ENCODE results near the gene NINJ2.

NINJ2 gene

GRCh38 chr12:627863-628741, 35.1 kb downstream of the NINJ2 start:
- Histone ChIP-seq H3K4me1 (peaks cover 56 to 82% (median 69%) of the 10 kb centered on the region in 10 experiments), H3K4me2 (peak overlapping the region; percentile 79 to 96 (median 90)), H3K9ac (peak overlapping the region; percentile 32 to 58 (median 44); a peak in 15 of 22 replicates), H3K36me3 (no peaks in the 10 kb centered on the region), H4K20me1 (no peaks in the 10 kb centered on the region), H3K27me3 (no peaks in the 10 kb centered on the region), H3K4me3 (no peak overlapping the region), H3K27ac (peak overlapping the region; percentile 39 to 68 (median 62); a peak in 21 of 22 replicates), H3K9me3 (replicated peaks in 1 of 11) (no peaks in the 10 kb centered on the region)
- TF ChIP-seq Cebpa-rat (IDR thresholded peaks at IDR 0.05), result no peak

- no peaks in the 10 kb centered on the region for H3K36me3 ChIP-seq
- peak overlapping the region in 9 of 11 experiments; percentile 54 to 68 (median 63); a peak in 15 of 22 replicates for H3K27ac ChIP-seq
- H3K4me1 ChIP-seq, result peaks cover 64 to 82% (median 70%) of the 10 kb centered on the region in 10 experiments
- H3K27me3 ChIP-seq, result no peaks in the 10 kb centered on the region
- H3K4me2 ChIP-seq, result peak overlapping the region; percentile 79 to 96 (median 90)
- H3K4me3 ChIP-seq, result no peak overlapping the region
- H3K9me3 ChIP-seq (replicated peaks in 1 of 11), result no peaks in the 10 kb centered on the region
- no peaks in the 10 kb centered on the region for H4K20me1 ChIP-seq
- no peak for TF ChIP-seq Cebpa-rat (IDR thresholded peaks at IDR 0.05)
- peak overlapping the region in 8 of 11 experiments; percentile 32 to 58 (median 46); a peak in 9 of 22 replicates for H3K9ac ChIP-seq
Measured at GRCh38 chr12:627285-627684, 36.0 kb downstream of the NINJ2 start.

- H4K20me1 ChIP-seq, result no peaks in the 10 kb centered on the region
- H3K36me3 ChIP-seq, result no peaks in the 10 kb centered on the region
- H3K4me1 ChIP-seq, result peaks cover 58 to 82% (median 68%) of the 10 kb centered on the region in 10 experiments
- no peaks in the 10 kb centered on the region for H3K27me3 ChIP-seq
- no peak overlapping the region for H3K4me3 ChIP-seq
- no peak for TF ChIP-seq Cebpa-rat (IDR thresholded peaks at IDR 0.05)
- H3K27ac ChIP-seq, result no peak overlapping the region
- H3K4me2 ChIP-seq, result no peak overlapping the region
- no peaks in the 10 kb centered on the region for H3K9me3 ChIP-seq (replicated peaks in 1 of 11)
- H3K9ac ChIP-seq, result no peak overlapping the region
Measured at GRCh38 chr12:625998-626397, 37.2 kb downstream of the NINJ2 start.

- H3K27ac ChIP-seq, result peak overlapping the region in 1 of 11 experiments; percentile 61; a peak in 1 of 22 replicates
- no peaks in the 10 kb centered on the region for H3K9me3 ChIP-seq (replicated peaks in 1 of 11)
- TF ChIP-seq Cebpa-rat (IDR thresholded peaks at IDR 0.05), result no peak
- no peak overlapping the region for H3K4me3 ChIP-seq
- H3K9ac ChIP-seq, result no peak overlapping the region
- peaks cover 48 to 82% (median 60%) of the 10 kb centered on the region in 10 experiments for H3K4me1 ChIP-seq
- no peaks in the 10 kb centered on the region for H4K20me1 ChIP-seq
- peak overlapping the region in 8 of 11 experiments; percentile 31 to 92 (median 67); a peak in 12 of 22 replicates for H3K4me2 ChIP-seq
- no peaks in the 10 kb centered on the region for H3K36me3 ChIP-seq
- H3K27me3 ChIP-seq, result no peaks in the 10 kb centered on the region
Measured at GRCh38 chr12:623865-624372, 39.3 kb downstream of the NINJ2 start.

GRCh38 chr12:623172-623864, 39.9 kb downstream of the NINJ2 start:
- Histone ChIP-seq H3K36me3 (no peaks in the 10 kb centered on the region), H4K20me1 (no peaks in the 10 kb centered on the region), H3K4me3 (no peak overlapping the region), H3K4me1 (peaks cover 46 to 82% (median 60%) of the 10 kb centered on the region in 10 experiments), H3K27ac (peak overlapping the region in 5 of 11 experiments; percentile 10 to 74 (median 61); a peak in 7 of 22 replicates), H3K4me2 (peak overlapping the region; percentile 31 to 92 (median 58); a peak in 18 of 22 replicates), H3K9ac (peak overlapping the region in 2 of 11 experiments; percentile 46; a peak in 3 of 22 replicates), H3K27me3 (no peaks in the 10 kb centered on the region), H3K9me3 (replicated peaks in 1 of 11) (no peaks in the 10 kb centered on the region)
- peak in 1 of 11 experiments; percentile 21; a peak in 1 of 22 replicates for TF ChIP-seq Cebpa-rat (IDR thresholded peaks at IDR 0.05)

- Histone ChIP-seq H4K20me1 (no peaks in the 10 kb centered on the region), H3K36me3 (no peaks in the 10 kb centered on the region), H3K4me3 (no peak overlapping the region), H3K27ac (peak overlapping the region in 10 of 11 experiments; percentile 19 to 74 (median 58); a peak in 18 of 22 replicates), H3K9me3 (replicated peaks in 1 of 11) (no peaks in the 10 kb centered on the region), H3K27me3 (no peaks in the 10 kb centered on the region), H3K4me1 (peaks cover 45 to 82% (median 60%) of the 10 kb centered on the region in 10 experiments), H3K4me2 (peak overlapping the region; percentile 31 to 92 (median 58)), H3K9ac (peak overlapping the region in 3 of 11 experiments; percentile 10 to 46 (median 34); a peak in 4 of 22 replicates)
- TF ChIP-seq Cebpa-rat (IDR thresholded peaks at IDR 0.05), result no peak
Measured at GRCh38 chr12:622416-622815, 40.8 kb downstream of the NINJ2 start.

- Histone ChIP-seq H3K27me3 (no peaks in the 10 kb centered on the region), H3K4me1 (peaks cover 66 to 100% (median 86%) of the 10 kb centered on the region in 10 experiments), H3K4me3 (no peak overlapping the region), H3K9ac (no peak overlapping the region; a peak in 1 of 22 replicates), H3K27ac (peak overlapping the region in 7 of 11 experiments; percentile 1 to 75 (median 44); a peak in 11 of 22 replicates), H3K36me3 (no peaks in the 10 kb centered on the region), H3K9me3 (replicated peaks in 1 of 11) (no peaks in the 10 kb centered on the region), H3K4me2 (peak overlapping the region; percentile 34 to 92 (median 76)), H4K20me1 (no peaks in the 10 kb centered on the region)
- TF ChIP-seq Cebpa-rat (IDR thresholded peaks at IDR 0.05), result no peak
Measured at GRCh38 chr12:619346-619745, 43.9 kb downstream of the NINJ2 start.

GRCh38 chr12:618605-619004, 44.6 kb downstream of the NINJ2 start:
- Histone ChIP-seq H3K4me3 (no peak overlapping the region; a peak in 1 of 20 replicates), H3K27me3 (no peaks in the 10 kb centered on the region), H3K9ac (peak overlapping the region in 1 of 11 experiments; percentile 28; a peak in 1 of 22 replicates), H3K4me1 (peaks cover 72 to 100% (median 90%) of the 10 kb centered on the region in 10 experiments), H3K9me3 (replicated peaks in 1 of 11) (no peaks in the 10 kb centered on the region), H3K27ac (peak overlapping the region in 9 of 11 experiments; percentile 43 to 78 (median 46); a peak in 14 of 22 replicates), H4K20me1 (no peaks in the 10 kb centered on the region), H3K4me2 (peak overlapping the region; percentile 34 to 92 (median 76); a peak in 21 of 22 replicates), H3K36me3 (no peaks in the 10 kb centered on the region)
- no peak for TF ChIP-seq Cebpa-rat (IDR thresholded peaks at IDR 0.05)

Measured in BLaER1 treated with 17β-estradiol and CSF1 and Interleukin-3, amounts not matched to agents 10 nM and 100 nM (cell line).